DOHH2 (cell line): Measurements from ENCODE around the gene CABLES1.

Experiments
- H3F3A ChIP-seq: fragments of 200-600 bp; sonication (generic), shearing (Covaris generic); 2 replicates; pipeline ENCODE4 v1.6.0; 2016; ENCODE audit warnings: antibody characterized with exemption, mild to moderate bottlenecking; ENCODE audit not compliant: control insufficient read depth, insufficient read depth
- H3K27ac ChIP-seq: fragments of 200-600 bp; sonication (generic); 2 replicates; pipeline ENCODE4 v1.5.1; 2014; ENCODE audit warnings: low read depth, mild to moderate bottlenecking, low read length, moderate library complexity
- H3K27me3 ChIP-seq: fragments of 200-600 bp; sonication (generic); 2 replicates; pipeline ENCODE4 v1.6.1; 2014; ENCODE audit warnings: mild to moderate bottlenecking, low read length, mixed read lengths; ENCODE audit not compliant: control insufficient read depth
- H3K36me3 ChIP-seq: fragments of 200-600 bp; sonication (generic); 2 replicates; pipeline ENCODE4 v1.6.1; 2014; ENCODE audit warnings: mild to moderate bottlenecking, low read length, moderate library complexity, mixed read lengths; ENCODE audit not compliant: control insufficient read depth
- H3K4me1 ChIP-seq: fragments of 200-600 bp; sonication (generic); 2 replicates; pipeline ENCODE4 v1.6.1; 2014; ENCODE audit warnings: mild to moderate bottlenecking, low read length, mixed read lengths; ENCODE audit not compliant: control insufficient read depth
- H3K4me2 ChIP-seq: fragments of 200-600 bp; sonication (generic); 2 replicates; pipeline ENCODE4 v1.6.0; 2014; ENCODE audit warnings: mild to moderate bottlenecking, low read length, moderate library complexity
- H3K4me3 ChIP-seq: fragments of 200-600 bp; sonication (generic); 2 replicates; pipeline ENCODE4 v1.5.1; 2014; ENCODE audit warnings: mild to moderate bottlenecking, low read length, mixed read lengths
- H3K79me2 ChIP-seq: fragments of 200-600 bp; sonication (generic); 2 replicates; pipeline ENCODE4 v1.6.1; 2014; ENCODE audit warnings: mild to moderate bottlenecking, low read length, mixed read lengths; ENCODE audit not compliant: control insufficient read depth
- H3K9me2 ChIP-seq: fragments of 200-600 bp; sonication (generic); replicated peaks from 2 replicates; pipeline ENCODE4 v1.6.1; 2014; ENCODE audit warnings: mild to moderate bottlenecking, low read length, mixed read lengths; ENCODE audit not compliant: control insufficient read depth
- H3K9me3 ChIP-seq: fragments of 200-600 bp; sonication (generic); 2 replicates; pipeline ENCODE4 v1.6.1; 2014; ENCODE audit warnings: antibody characterized with exemption, low read length, mixed read lengths; ENCODE audit not compliant: control insufficient read depth, insufficient read depth
- H4K20me1 ChIP-seq: fragments of 200-600 bp; sonication (generic); 2 replicates; pipeline ENCODE4 v1.6.0; 2014; ENCODE audit warnings: low read depth, mild to moderate bottlenecking, antibody characterized with exemption, low read length, moderate library complexity; ENCODE audit not compliant: control insufficient read depth, insufficient read depth
- CTCF ChIP-seq: fragments of 200-600 bp; sonication (generic); IDR thresholded peaks from one replicate; pipeline ENCODE4 v1.5.1; 2014; ENCODE audit warnings: antibody characterized with exemption, mild to moderate bottlenecking, low read depth, low read length; ENCODE audit not compliant: poor library complexity, severe bottlenecking
- EZH2phosphoT487 ChIP-seq: fragments of 200-600 bp; sonication (generic); IDR thresholded peaks from 2 replicates; pipeline ENCODE4 v1.6.1; 2017; ENCODE audit warnings: borderline replicate concordance, mild to moderate bottlenecking, antibody characterized with exemption, low read length, moderate library complexity, mixed read lengths

The CABLES1 gene

GRCh38 chr18:23250893-23251656 lies 115.8 kb downstream of the CABLES1 start:
- H3K36me3 ChIP-seq: no peaks in the 10 kb centered on the region
- H3K9me2 ChIP-seq: no peaks in the 10 kb centered on the region
- peaks cover 9% of the 10 kb centered on the region for H3K4me1 ChIP-seq
- no peaks in the 10 kb centered on the region for H4K20me1 ChIP-seq
- H3K4me2 ChIP-seq: no peak overlapping the region
- no peak overlapping the region for H3K4me3 ChIP-seq
- TF ChIP-seq CTCF: no peak
- TF ChIP-seq EZH2phosphoT487: no peak
- no peaks in the 10 kb centered on the region for H3K27me3 ChIP-seq
- H3K27ac ChIP-seq: no peak overlapping the region
- H3K9me3 ChIP-seq: no peaks in the 10 kb centered on the region
- no peaks in the 10 kb centered on the region for H3K79me2 ChIP-seq
- no peaks in the 10 kb centered on the region for H3F3A ChIP-seq

GRCh38 chr18:23253630-23254029 lies 118.3 kb downstream of the CABLES1 start:
- Histone ChIP-seq H3K27me3 (no peaks in the 10 kb centered on the region), H3K9me2 (no peaks in the 10 kb centered on the region), H3K79me2 (no peaks in the 10 kb centered on the region), H3K9me3 (no peaks in the 10 kb centered on the region), H4K20me1 (no peaks in the 10 kb centered on the region), H3K4me3 (no peak overlapping the region), H3F3A (no peaks in the 10 kb centered on the region), H3K36me3 (no peaks in the 10 kb centered on the region; the same call in 1 of the 2 replicates), H3K27ac (no peak overlapping the region), H3K4me1 (peaks cover 22% of the 10 kb centered on the region), H3K4me2 (no peak overlapping the region)
- no peak for TF ChIP-seq EZH2phosphoT487
- no peak for TF ChIP-seq CTCF

GRCh38 chr18:23257137-23257536 lies 121.9 kb downstream of the CABLES1 start:
- Histone ChIP-seq H3K27ac (no peak overlapping the region), H3K9me2 (no peaks in the 10 kb centered on the region), H3F3A (0 out of 2 replicates have a peak, but pooled peaks cover 3% of the 10 kb centered on the region), H3K79me2 (no peaks in the 10 kb centered on the region), H3K4me3 (no peak overlapping the region), H3K27me3 (no peaks in the 10 kb centered on the region), H3K4me1 (peaks cover 45% of the 10 kb centered on the region), H3K9me3 (no peaks in the 10 kb centered on the region), H3K4me2 (no peak overlapping the region), H3K36me3 (no peaks in the 10 kb centered on the region; the same call in 1 of the 2 replicates), H4K20me1 (no peaks in the 10 kb centered on the region)
- TF ChIP-seq EZH2phosphoT487 (no peak), CTCF (no peak)
